Stromal cell of bone marrow (primary cell): ENCODE data around the gene ZNF892.
"Not testable (repeated sequence)": the region's sequence is repeated elsewhere in the genome, so short reads cannot be mapped to it uniquely, and the experiment has no call there.

ENCODE experiments used
- DNase-seq: peaks from one replicate; pipeline ENCODE4 v3.0.0-alpha.2; 2012; ENCODE audit warnings: low read depth

ZNF892 gene

GRCh38 chr2:95207111-95207961, at the start of gene ZNF892:
Gene ZNF892 (plus strand): TSS chr2:95207521. CDS start chr2:95207816, 295 bp downstream.
- peak; percentile 65 for DNase-seq

- no peak for DNase-seq
Observed at GRCh38 chr2:95158441-95158840, 48.9 kb upstream of the ZNF892 start.

- no peak for DNase-seq
Observed at GRCh38 chr2:95158891-95159619, 48.3 kb upstream of the ZNF892 start.

GRCh38 chr2:95159690-95160449, 47.5 kb upstream of the ZNF892 start, which contains the start of gene ZNF514:
Gene ZNF514 (minus strand): TSS chr2:95159848. CDS start chr2:95153253, 6,595 bp downstream.
- peak; percentile 41 for DNase-seq

- DNase-seq: no peak
Observed at GRCh38 chr2:95165030-95165370, 42.3 kb upstream of the ZNF892 start.

- peak; percentile 96 for DNase-seq
Observed at GRCh38 chr2:95165371-95166064, 41.8 kb upstream of the ZNF892 start, which contains the start of gene ZNF2. Gene ZNF2 (plus strand): TSS chr2:95165809. CDS start chr2:95176227, 10,418 bp downstream.

GRCh38 chr2:95166065-95166763, 41.1 kb upstream of the ZNF892 start:
- DNase-seq: no peak

- DNase-seq: no peak
Observed at GRCh38 chr2:95171902-95172301, 35.4 kb upstream of the ZNF892 start.

GRCh38 chr2:95174031-95174542, 33.2 kb upstream of the ZNF892 start:
- no peak for DNase-seq

- no peak for DNase-seq
Observed at GRCh38 chr2:95179451-95179850, 27.9 kb upstream of the ZNF892 start.

- DNase-seq: no peak
Observed at GRCh38 chr2:95181774-95182173, 25.5 kb upstream of the ZNF892 start.

- DNase-seq: no peak
Observed at GRCh38 chr2:95185197-95185596, 22.1 kb upstream of the ZNF892 start.

GRCh38 chr2:95185973-95186372, 21.3 kb upstream of the ZNF892 start:
- DNase-seq: no peak

GRCh38 chr2:95192956-95193355, 14.4 kb upstream of the ZNF892 start:
- DNase-seq: not testable (repeated sequence)

- DNase-seq: no peak
Observed at GRCh38 chr2:95203911-95204310, 3.4 kb upstream of the ZNF892 start.

- no peak for DNase-seq
Observed at GRCh38 chr2:95204396-95204795, 2.9 kb upstream of the ZNF892 start.

GRCh38 chr2:95206096-95206495, 1.2 kb upstream of the ZNF892 start:
- DNase-seq: no peak

GRCh38 chr2:95208106-95208505, 785 bp downstream of the ZNF892 start:
- DNase-seq: no peak

- no peak for DNase-seq
Observed at GRCh38 chr2:95215018-95215612, 7.8 kb downstream of the ZNF892 start.

GRCh38 chr2:95220449-95220848, 13.1 kb downstream of the ZNF892 start:
- DNase-seq: no peak
